Loucy (cell line): ENCODE measurements around the gene TMEM238.

Experiments
- EZH2phosphoT487 ChIP-seq: fragments of 200-600 bp; IDR thresholded peaks from 2 replicates; pipeline ENCODE4 v1.6.1; 2018; ENCODE audit warnings: antibody characterized with exemption, mild to moderate bottlenecking, moderate library complexity, borderline replicate concordance
- TF ChIP-seq, protein P1 (sequence below): fragments of 200-600 bp; sonication (generic); conservative IDR thresholded peaks from 2 replicates; pipeline ENCODE4 v1.5.1; 2014; ENCODE audit warnings: mild to moderate bottlenecking, antibody characterized with exemption, low read length

DNA sequence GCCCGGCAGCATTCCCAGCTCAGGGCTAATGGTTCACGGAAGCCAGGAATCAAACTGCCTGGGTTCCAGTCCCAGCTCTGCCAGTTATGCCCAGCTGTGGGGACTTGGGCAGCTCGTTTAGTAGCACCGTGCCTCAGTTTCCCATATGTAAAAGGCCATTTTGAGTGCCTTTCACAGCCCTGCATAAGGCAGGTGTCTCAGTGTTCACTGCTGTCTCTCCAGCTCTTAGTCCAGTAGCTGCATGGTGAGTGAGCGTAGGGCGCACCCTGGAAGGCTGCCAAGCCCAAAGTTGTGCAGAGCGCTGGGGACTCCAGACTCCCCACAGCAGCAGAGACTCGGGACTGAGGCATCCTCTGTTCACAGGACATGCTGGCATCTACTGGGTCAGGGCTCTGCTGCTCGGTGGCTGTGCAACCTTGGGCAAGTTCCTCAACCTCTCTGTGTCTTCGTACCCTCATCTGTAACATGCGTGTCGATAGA, 7.1 kb upstream of the TMEM238 start:
- TF ChIP-seq EZH2phosphoT487 = no peak
- TF ChIP-seq, protein P1, sequence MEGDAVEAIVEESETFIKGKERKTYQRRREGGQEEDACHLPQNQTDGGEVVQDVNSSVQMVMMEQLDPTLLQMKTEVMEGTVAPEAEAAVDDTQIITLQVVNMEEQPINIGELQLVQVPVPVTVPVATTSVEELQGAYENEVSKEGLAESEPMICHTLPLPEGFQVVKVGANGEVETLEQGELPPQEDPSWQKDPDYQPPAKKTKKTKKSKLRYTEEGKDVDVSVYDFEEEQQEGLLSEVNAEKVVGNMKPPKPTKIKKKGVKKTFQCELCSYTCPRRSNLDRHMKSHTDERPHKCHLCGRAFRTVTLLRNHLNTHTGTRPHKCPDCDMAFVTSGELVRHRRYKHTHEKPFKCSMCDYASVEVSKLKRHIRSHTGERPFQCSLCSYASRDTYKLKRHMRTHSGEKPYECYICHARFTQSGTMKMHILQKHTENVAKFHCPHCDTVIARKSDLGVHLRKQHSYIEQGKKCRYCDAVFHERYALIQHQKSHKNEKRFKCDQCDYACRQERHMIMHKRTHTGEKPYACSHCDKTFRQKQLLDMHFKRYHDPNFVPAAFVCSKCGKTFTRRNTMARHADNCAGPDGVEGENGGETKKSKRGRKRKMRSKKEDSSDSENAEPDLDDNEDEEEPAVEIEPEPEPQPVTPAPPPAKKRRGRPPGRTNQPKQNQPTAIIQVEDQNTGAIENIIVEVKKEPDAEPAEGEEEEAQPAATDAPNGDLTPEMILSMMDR = no peak
